ENCODE results near the gene GPNMB.
"Not testable (repeated sequence)": the region's sequence is repeated elsewhere in the genome, so short reads cannot be mapped to it uniquely, and the experiment has no call there.

The GPNMB gene

GRCh38 chr7:23298885-23299769 is 52.6 kb downstream of the GPNMB start, which contains the start of gene MALSU1:
TSS of gene MALSU1 (plus strand) at chr7:23299339. CDS start at chr7:23299353, 14 bp downstream.
- DNase-seq (ENCODE audit: low read depth in 1 of 2, low spot score in 1 of 2): peak; percentile 81 to 94

- DNase-seq (ENCODE audit: low read depth in 1 of 2, low spot score in 1 of 2): no peak
Observed at GRCh38 chr7:23299770-23300300, 53.3 kb downstream of the GPNMB start.

GRCh38 chr7:23306936-23307521 is 60.5 kb downstream of the GPNMB start:
- no peak for DNase-seq (ENCODE audit: low read depth in 1 of 2, low spot score in 1 of 2)

GRCh38 chr7:23308754-23309153 is 62.2 kb downstream of the GPNMB start:
- DNase-seq (ENCODE audit: low read depth in 1 of 2, low spot score in 1 of 2): no peak

GRCh38 chr7:23312141-23312540 is 65.6 kb downstream of the GPNMB start:
- not testable (repeated sequence) for DNase-seq (ENCODE audit: low read depth in 1 of 2, low spot score in 1 of 2)

GRCh38 chr7:23315366-23315765 is 68.8 kb downstream of the GPNMB start:
- DNase-seq (ENCODE audit: low read depth in 1 of 2, low spot score in 1 of 2): no peak
